DND-41 (cell line): ENCODE measurements around the gene SRP14.

ENCODE experiments used
- CTCF ChIP-seq: IDR thresholded peaks from 2 replicates; pipeline ENCODE4 v1.5.1; 2012; ENCODE audit warnings: borderline replicate concordance, low read length, moderate library complexity, mild to moderate bottlenecking; ENCODE audit not compliant: poor library complexity, severe bottlenecking; ENCODE audit errors: extremely low read depth
- EZH2 ChIP-seq: IDR thresholded peaks from 3 replicates; pipeline ENCODE4 v1.6.1; 2012; ENCODE audit warnings: borderline replicate concordance, low read depth, mild to moderate bottlenecking, moderate library complexity, low read length, inconsistent platforms; ENCODE audit not compliant: severe bottlenecking

- TF ChIP-seq CTCF (no peak), EZH2 (no peak)
These were observed 30.5 kb upstream of the SRP14 start for GRCh38 chr15:40069178-40070165.
